Activated T-helper 1 cell treated with anti-CD3 and anti-CD28 coated beads, Interleukin-12 subunit alpha, Interleukin-12 subunit beta, Interleukin-2, Interleukin-4 antibody, amounts not matched to agents 30 ng/mL and 10 ng/mL and 1 ng/mL, durations not matched to agents 14 hours and 24 hours and 36 hours (primary cell): ENCODE results near the gene IL19. TPM values are rescaled to one million over a fixed set of nuclear protein-coding genes. Genes with fewer than 3 reads are reported as not detected.

Experiments used
- DNase-seq: peaks from one replicate; pipeline ENCODE4 v3.0.0; 2021; ENCODE audit warnings: low spot score
- H3K27ac Mint-ChIP-seq: one replicate; pipeline ENCODE4 v1.8.0; 2021; ENCODE audit warnings: mild to moderate bottlenecking, mixed read lengths
- H3K27me3 Mint-ChIP-seq: one replicate; pipeline ENCODE4 v1.8.0; 2022; ENCODE audit warnings: mild to moderate bottlenecking, moderate library complexity, mixed read lengths; ENCODE audit not compliant: insufficient read depth
- H3K36me3 Mint-ChIP-seq: one replicate; pipeline ENCODE4 v1.8.0; 2021; ENCODE audit warnings: low read depth, mixed read lengths
- H3K4me1 Mint-ChIP-seq: one replicate; pipeline ENCODE4 v1.8.0; 2021; ENCODE audit warnings: low read depth, mixed read lengths
- H3K4me3 Mint-ChIP-seq: one replicate; pipeline ENCODE4 v1.8.0; 2021; ENCODE audit warnings: mild to moderate bottlenecking, moderate library complexity, mixed read lengths
- H3K9me3 Mint-ChIP-seq: one replicate; pipeline ENCODE4 v1.8.0; 2021; ENCODE audit warnings: mixed read lengths
- intact Hi-C: fragments of 100-400 bp; cut with micrococcal nuclease; formaldehyde crosslinking; loops from one replicate; pipeline ENCODE4 v1.15.1; 2024
- total RNA-seq: library from RNA; stranded (reverse); gene quantifications from 2 replicates; pipeline ENCODE4 v1.2.3, GENCODE V29; 2022

IL19 gene
- total RNA-seq, 1 donor from 2014 or later: not detected

DNA sequence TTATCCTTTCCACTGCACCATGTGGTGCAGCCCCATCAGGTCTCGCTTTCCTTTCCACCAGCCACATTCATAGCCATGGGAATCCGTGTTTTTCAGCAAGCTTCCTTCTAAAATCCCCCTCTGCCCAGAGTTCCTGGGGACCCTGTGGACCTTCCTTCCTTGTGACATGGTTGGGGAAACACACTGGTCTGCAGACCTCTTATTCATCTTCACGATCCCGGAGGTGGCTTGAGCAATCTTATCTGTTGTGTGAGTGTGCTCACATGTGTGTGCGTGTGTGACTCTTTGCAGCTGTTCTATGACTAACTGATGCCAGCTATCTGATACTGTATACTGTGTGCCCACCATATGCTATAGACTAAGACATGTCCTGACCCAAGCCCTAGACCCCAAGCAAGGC lies 17.3 kb downstream of the IL19 start:
- peaks cover 18% of the 10 kb centered on the region for H3K27me3 Mint-ChIP-seq
- peak overlapping the region; percentile 3 for H3K4me3 Mint-ChIP-seq
- peak overlapping the region; percentile 19 for H3K27ac Mint-ChIP-seq
- H3K4me1 Mint-ChIP-seq: peaks cover 90% of the 10 kb centered on the region
- intact Hi-C loops: no loop called here
- H3K9me3 Mint-ChIP-seq: no peaks in the 10 kb centered on the region
- H3K36me3 Mint-ChIP-seq: peaks cover 4% of the 10 kb centered on the region
- no peak for DNase-seq

- Mint-ChIP-seq H3K27me3 (peaks cover 18% of the 10 kb centered on the region), H3K4me1 (peaks cover 85% of the 10 kb centered on the region), H3K27ac (no peak overlapping the region), H3K9me3 (no peaks in the 10 kb centered on the region), H3K36me3 (peaks cover 4% of the 10 kb centered on the region), H3K4me3 (no peak overlapping the region)
- no peak for DNase-seq
- intact Hi-C loops: no loop called here
Measured at GRCh38 chr1:206788487-206789050, 18.0 kb downstream of the IL19 start.

DNA sequence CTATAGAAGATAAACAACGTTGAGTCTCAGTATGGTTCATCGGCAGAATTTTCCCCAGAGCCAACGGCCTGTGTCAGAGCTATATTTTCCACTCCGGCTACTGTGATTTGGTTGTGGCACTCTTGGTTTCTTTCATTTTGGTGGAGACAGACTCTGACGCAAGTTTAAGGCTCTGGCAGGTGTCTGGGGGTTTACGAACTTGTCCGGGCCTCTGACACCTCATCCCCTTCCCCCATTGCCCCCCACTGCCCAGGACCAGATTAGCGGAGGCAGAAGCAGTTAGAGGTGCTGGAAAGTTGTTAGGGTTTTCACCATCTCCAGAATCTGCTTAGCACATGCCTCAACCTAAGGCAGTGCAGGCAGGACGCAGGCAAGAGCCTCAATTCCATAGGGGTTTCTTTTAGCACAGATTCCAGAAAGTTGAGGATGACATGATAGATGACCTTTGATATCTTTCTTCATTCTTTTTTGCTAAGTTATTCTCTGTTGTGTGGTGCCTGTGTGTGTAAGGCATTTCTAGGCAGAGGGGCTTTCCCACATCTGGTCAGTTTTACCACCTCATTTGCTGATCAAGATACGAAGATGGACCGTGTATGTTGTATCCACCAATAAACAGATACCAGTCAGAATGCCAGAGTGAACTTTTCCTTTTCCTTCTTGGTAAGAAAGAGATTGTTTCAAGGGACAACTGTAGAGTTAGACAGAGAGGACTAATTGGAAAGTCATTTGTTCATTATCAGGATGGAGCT lies 20.1 kb downstream of the IL19 start:
- Mint-ChIP-seq H3K27me3 (peaks cover 20% of the 10 kb centered on the region), H3K27ac (no peak overlapping the region), H3K4me3 (peak overlapping the region; percentile 45), H3K9me3 (no peaks in the 10 kb centered on the region), H3K4me1 (peaks cover 85% of the 10 kb centered on the region), H3K36me3 (peaks cover 3% of the 10 kb centered on the region)
- DNase-seq: no peak
- intact Hi-C loops: no loop called here

GRCh38 chr1:206792939-206793607 lies 22.5 kb downstream of the IL19 start:
- H3K36me3 Mint-ChIP-seq: peaks cover 3% of the 10 kb centered on the region
- peaks cover 80% of the 10 kb centered on the region for H3K4me1 Mint-ChIP-seq
- no peak for DNase-seq
- intact Hi-C loops: no loop called here
- no peak overlapping the region for H3K27ac Mint-ChIP-seq
- no peaks in the 10 kb centered on the region for H3K9me3 Mint-ChIP-seq
- no peak overlapping the region for H3K4me3 Mint-ChIP-seq
- H3K27me3 Mint-ChIP-seq: peaks cover 16% of the 10 kb centered on the region

DNA sequence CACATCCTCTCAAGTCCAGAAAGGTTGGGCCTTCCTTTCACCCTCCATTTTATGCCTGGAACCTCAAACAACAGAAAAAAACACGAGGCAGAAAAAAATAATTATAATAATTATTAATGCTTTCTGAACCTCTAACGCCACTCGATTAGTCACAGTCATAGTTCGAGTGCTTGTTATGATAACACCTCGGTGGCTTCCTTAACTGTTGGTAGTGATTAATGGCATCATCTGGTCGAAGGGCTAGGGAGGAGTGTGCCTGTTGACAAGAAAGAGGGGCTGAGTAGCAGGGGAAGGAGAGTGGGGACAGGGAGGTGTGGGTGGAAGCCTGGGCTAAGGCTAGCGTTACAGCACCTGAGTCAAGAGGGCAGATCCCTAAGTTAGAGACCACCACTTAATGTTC lies 23.0 kb downstream of the IL19 start:
- Mint-ChIP-seq H3K27ac (no peak overlapping the region), H3K9me3 (no peaks in the 10 kb centered on the region)
- intact Hi-C loops: loop anchor here (1.0 kb wide), 2 partner anchors 7 to 10 kb away; no protein-coding TSS in a partner anchor

GRCh38 chr1:206794294-206794908 lies 23.8 kb downstream of the IL19 start:
- peaks cover 13% of the 10 kb centered on the region for H3K27me3 Mint-ChIP-seq
- peaks cover 3% of the 10 kb centered on the region for H3K36me3 Mint-ChIP-seq
- no peak for DNase-seq
- H3K9me3 Mint-ChIP-seq: no peaks in the 10 kb centered on the region
- H3K27ac Mint-ChIP-seq: peak overlapping the region; percentile 74
- intact Hi-C loops: loop anchor here (1.0 kb wide), 2 partner anchors 8 to 9 kb away; no protein-coding TSS in a partner anchor
- peaks cover 87% of the 10 kb centered on the region for H3K4me1 Mint-ChIP-seq
- peak overlapping the region; percentile 19 for H3K4me3 Mint-ChIP-seq

More for the DNA sequence above, 23.0 kb downstream of the IL19 start:
- Mint-ChIP-seq H3K4me3 (peak overlapping the region; percentile 20), H3K36me3 (peaks cover 3% of the 10 kb centered on the region), H3K27me3 (peaks cover 17% of the 10 kb centered on the region), H3K4me1 (peaks cover 83% of the 10 kb centered on the region)
- no peak for DNase-seq

DNA sequence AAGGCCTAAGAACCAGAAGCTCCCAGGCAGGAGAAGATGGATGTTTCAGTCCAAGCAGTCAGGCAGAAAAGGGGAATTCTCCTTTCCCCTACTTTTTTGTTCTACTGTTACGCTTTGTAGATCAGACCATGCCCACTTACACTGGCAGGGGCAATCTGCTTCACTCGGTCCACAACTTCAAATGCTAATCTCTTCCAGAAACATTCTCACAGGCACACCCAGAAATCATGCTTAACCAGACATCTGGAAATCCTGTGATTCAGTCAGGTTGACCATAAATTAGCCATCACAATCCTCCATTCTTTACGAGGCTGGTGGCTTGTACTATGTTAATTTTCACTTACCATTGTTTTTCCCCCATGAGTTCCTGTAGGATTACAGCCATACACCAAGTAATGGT lies 25.5 kb downstream of the IL19 start:
- intact Hi-C loops: no loop called here
- Mint-ChIP-seq H3K27ac (no peak overlapping the region), H3K4me3 (no peak overlapping the region), H3K27me3 (peaks cover 16% of the 10 kb centered on the region), H3K9me3 (no peaks in the 10 kb centered on the region), H3K36me3 (peaks cover 5% of the 10 kb centered on the region), H3K4me1 (peaks cover 80% of the 10 kb centered on the region)
- no peak for DNase-seq

- intact Hi-C loops: no loop called here
- H3K4me1 Mint-ChIP-seq: peaks cover 80% of the 10 kb centered on the region
Measured at GRCh38 chr1:206796981-206797402, 26.4 kb downstream of the IL19 start.

GRCh38 chr1:206797534-206798383 lies 27.2 kb downstream of the IL19 start:
- Mint-ChIP-seq H3K9me3 (no peaks in the 10 kb centered on the region), H3K4me3 (no peak overlapping the region), H3K27me3 (peaks cover 28% of the 10 kb centered on the region), H3K27ac (no peak overlapping the region), H3K36me3 (peaks cover 5% of the 10 kb centered on the region), H3K4me1 (peaks cover 80% of the 10 kb centered on the region)
- intact Hi-C loops: no loop called here
- no peak for DNase-seq

More at GRCh38 chr1:206796981-206797402, 26.4 kb downstream of the IL19 start:
- Mint-ChIP-seq H3K36me3 (peaks cover 5% of the 10 kb centered on the region), H3K4me3 (no peak overlapping the region), H3K27me3 (peaks cover 23% of the 10 kb centered on the region), H3K9me3 (no peaks in the 10 kb centered on the region), H3K27ac (no peak overlapping the region)
- DNase-seq: no peak

- Mint-ChIP-seq H3K27ac (peak overlapping the region; percentile 77), H3K9me3 (no peaks in the 10 kb centered on the region), H3K27me3 (peaks cover 28% of the 10 kb centered on the region), H3K4me3 (no peak overlapping the region), H3K36me3 (peaks cover 5% of the 10 kb centered on the region), H3K4me1 (peaks cover 86% of the 10 kb centered on the region)
- no peak for DNase-seq
- intact Hi-C loops: no loop called here
Measured at GRCh38 chr1:206798384-206798996, 27.9 kb downstream of the IL19 start.

DNA sequence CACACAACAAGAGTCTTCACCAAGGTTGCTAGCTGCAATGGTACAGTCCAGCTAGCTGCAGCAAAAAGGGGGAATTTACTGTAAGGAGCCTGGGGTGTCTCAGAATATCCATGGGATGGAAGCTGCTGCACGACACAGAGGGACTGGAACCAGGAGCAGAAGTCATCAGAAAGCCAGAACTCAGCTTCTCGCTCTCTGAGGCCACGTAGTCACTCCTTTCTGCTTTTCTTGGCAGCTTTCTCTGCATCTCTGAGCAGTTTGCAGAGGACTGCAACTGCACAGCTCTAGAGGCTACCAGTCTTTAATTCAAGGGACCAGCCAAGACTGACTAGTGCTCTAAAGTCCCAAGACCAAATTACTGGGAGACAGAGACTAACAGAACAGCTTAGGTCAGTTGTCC lies 28.7 kb downstream of the IL19 start:
- intact Hi-C loops: no loop called here
- DNase-seq: no peak
- Mint-ChIP-seq H3K4me3 (no peak overlapping the region), H3K27ac (no peak overlapping the region), H3K36me3 (peaks cover 5% of the 10 kb centered on the region), H3K9me3 (no peaks in the 10 kb centered on the region), H3K27me3 (peaks cover 28% of the 10 kb centered on the region), H3K4me1 (peaks cover 87% of the 10 kb centered on the region)

DNA sequence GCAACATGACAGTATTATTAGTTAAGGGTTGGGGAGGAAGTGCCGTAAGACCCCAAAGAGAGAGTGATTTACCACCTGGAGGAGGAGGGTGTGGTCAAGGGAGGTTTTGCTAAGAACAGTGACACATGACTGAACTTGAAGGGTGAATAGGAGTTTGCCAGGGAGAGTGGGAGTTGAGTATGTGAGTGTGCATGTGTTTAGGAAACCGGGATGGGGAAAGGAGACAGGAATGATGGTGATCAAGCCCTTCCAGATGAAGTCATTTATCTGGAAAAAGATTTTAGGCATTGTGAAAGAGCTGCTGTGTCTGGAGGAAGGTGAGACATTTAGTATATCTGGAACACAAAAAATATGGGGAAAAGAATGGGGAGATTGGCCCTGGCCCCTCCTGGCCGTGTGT lies 29.8 kb downstream of the IL19 start:
- Mint-ChIP-seq H3K4me3 (no peak overlapping the region), H3K27me3 (peaks cover 25% of the 10 kb centered on the region), H3K27ac (peak overlapping the region; percentile 15), H3K4me1 (peaks cover 87% of the 10 kb centered on the region), H3K36me3 (peaks cover 2% of the 10 kb centered on the region), H3K9me3 (no peaks in the 10 kb centered on the region)
- no peak for DNase-seq
- intact Hi-C loops: loop anchor here (5.0 to 10.0 kb wide), 3 partner anchors 243 to 612 kb away; partner anchors contain the start of gene RASSF5
